Measurements from ENCODE around the gene FAM78B.

Gene FAM78B

GRCh38 chr1:166164995-166165660 lies 1.7 kb downstream of the FAM78B start:
- no peak for DNase-seq (ENCODE audit: low read depth)

GRCh38 chr1:166164646-166164994 lies 2.2 kb downstream of the FAM78B start:
- DNase-seq (ENCODE audit: low read depth): no peak

GRCh38 chr1:166159656-166160055 lies 7.1 kb downstream of the FAM78B start:
- no peak for DNase-seq (ENCODE audit: low read depth)

- DNase-seq (ENCODE audit: low read depth): no peak
Observed at GRCh38 chr1:166156674-166157073, 10.1 kb downstream of the FAM78B start.

- DNase-seq (ENCODE audit: low read depth): no peak
Observed at GRCh38 chr1:166155108-166155507, 11.7 kb downstream of the FAM78B start.

GRCh38 chr1:166153525-166154314 lies 13.1 kb downstream of the FAM78B start:
- no peak for DNase-seq (ENCODE audit: low read depth)

GRCh38 chr1:166152978-166153377 lies 13.8 kb downstream of the FAM78B start:
- no peak for DNase-seq (ENCODE audit: low read depth)

- DNase-seq (ENCODE audit: low read depth): no peak
Observed at GRCh38 chr1:166151804-166152203, 15.0 kb downstream of the FAM78B start.

- no peak for DNase-seq (ENCODE audit: low read depth)
Observed at GRCh38 chr1:166145499-166145898, 21.3 kb downstream of the FAM78B start.

- DNase-seq (ENCODE audit: low read depth): no peak
Observed at GRCh38 chr1:166141969-166142368, 24.8 kb downstream of the FAM78B start.

GRCh38 chr1:166140251-166140650 lies 26.6 kb downstream of the FAM78B start:
- no peak for DNase-seq (ENCODE audit: low read depth)

- DNase-seq (ENCODE audit: low read depth): no peak
Observed at GRCh38 chr1:166139735-166140134, 27.1 kb downstream of the FAM78B start.

- no peak for DNase-seq (ENCODE audit: low read depth)
Observed at GRCh38 chr1:166136699-166137401, 30.0 kb downstream of the FAM78B start.

GRCh38 chr1:166136222-166136621 lies 30.6 kb downstream of the FAM78B start:
- no peak for DNase-seq (ENCODE audit: low read depth)

- no peak for DNase-seq (ENCODE audit: low read depth)
Observed at GRCh38 chr1:166133857-166134256, 32.9 kb downstream of the FAM78B start.

- no peak for DNase-seq (ENCODE audit: low read depth)
Observed at GRCh38 chr1:166133276-166133841, 33.4 kb downstream of the FAM78B start.

GRCh38 chr1:166132496-166132895 lies 34.3 kb downstream of the FAM78B start:
- no peak for DNase-seq (ENCODE audit: low read depth)

- DNase-seq (ENCODE audit: low read depth): no peak
Observed at GRCh38 chr1:166129006-166129405, 37.8 kb downstream of the FAM78B start.

- DNase-seq (ENCODE audit: low read depth): no peak
Observed at GRCh38 chr1:166128195-166128594, 38.6 kb downstream of the FAM78B start.

- DNase-seq (ENCODE audit: low read depth): no peak
Observed at GRCh38 chr1:166127003-166127402, 39.8 kb downstream of the FAM78B start.

- no peak for DNase-seq (ENCODE audit: low read depth)
Observed at GRCh38 chr1:166122873-166123466, 43.8 kb downstream of the FAM78B start.

- DNase-seq (ENCODE audit: low read depth): no peak
Observed at GRCh38 chr1:166121010-166121409, 45.8 kb downstream of the FAM78B start.

All from HS-27A (cell line).